ENCODE results near the gene RBCK1. TPM values are rescaled to one million over a fixed set of nuclear protein-coding genes. Genes with fewer than 3 reads are reported as not detected.

The RBCK1 gene
- total RNA-seq, 6 donors from 2014 or later = 63.4 to 179 (median 109) TPM

DNA sequence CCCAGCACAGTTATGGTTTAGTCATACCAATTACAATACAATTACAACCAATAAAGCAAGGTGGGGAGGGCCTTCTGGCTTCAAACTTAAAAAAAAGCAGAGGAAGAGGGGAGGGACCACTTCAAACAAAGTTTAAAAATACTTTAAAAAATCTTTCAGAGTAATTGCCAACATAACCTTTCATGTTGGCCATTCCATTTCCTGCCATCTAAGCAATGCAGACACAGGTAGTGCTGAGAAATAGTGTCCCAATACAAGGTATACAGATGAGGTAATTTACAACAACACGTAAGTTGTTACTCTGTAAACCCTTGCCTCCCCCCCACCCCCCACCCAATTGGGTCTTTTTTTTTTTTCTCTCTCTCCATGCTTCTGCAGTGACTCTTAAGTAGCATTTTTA lies 73.1 kb downstream of the RBCK1 start:
- peaks cover 22 to 60% (median 36%) of the 10 kb centered on the region in 4 donors for H3K36me3 ChIP-seq

More for the DNA sequence above, 73.1 kb downstream of the RBCK1 start:
- ATAC-seq (ENCODE audit: low FRiP score in 2 of 2) (no peak), DNase-seq (no peak)
- Histone ChIP-seq H3K27ac (no peak overlapping the region), H3K4me1 (no peaks in the 10 kb centered on the region), H3K4me3 (no peak overlapping the region), H3K9me3 (no peaks in the 10 kb centered on the region), H3K27me3 (no peaks in the 10 kb centered on the region)
- WGBS, 2 donors = 73 to 86% methylated on average over 1 of the region's 1 CpG
- TF ChIP-seq EP300 (IDR thresholded peaks at IDR 0.05) (no peak), POLR2AphosphoS5 (IDR thresholded peaks at IDR 0.05) (no peak), POLR2A (IDR thresholded peaks at IDR 0.05) (no peak)

Small RNA genes within 50 kb of the gene (small RNA-seq; reads per million reads assigned to genes)
- gene RF00019 = 0 reads per million in 4 donors

Other genes starting within 250 kb of the RBCK1 start
- not detected for gene DEFB128, start 218.6 kb upstream of the RBCK1 start, total RNA-seq
- gene DEFB129, start 181.0 kb upstream of the RBCK1 start, total RNA-seq = not detected
- gene DEFB132, start 150.6 kb upstream of the RBCK1 start, total RNA-seq = not detected
- gene C20orf96, start 117.5 kb upstream of the RBCK1 start, total RNA-seq = 10 to 100 TPM in 3 of 6 donors, 1 to 10 TPM in 3; 3.0 to 31.4 (median 10.3) TPM
- 10 to 100 TPM; 14.2 to 18.5 (median 17.3) TPM for gene ZCCHC3, start 110.7 kb upstream of the RBCK1 start, total RNA-seq
- 10 to 100 TPM in 2 of 6 donors, 1 to 10 TPM in 4; 3.8 to 13.5 (median 7.6) TPM for gene SOX12, start 82.7 kb upstream of the RBCK1 start, total RNA-seq
- 10 to 100 TPM; 13.6 to 30.8 (median 25.6) TPM for gene NRSN2, start 61.2 kb upstream of the RBCK1 start, total RNA-seq
- 10 to 100 TPM; 11.5 to 39.0 (median 24.7) TPM for gene TRIB3, start 27.5 kb upstream of the RBCK1 start, total RNA-seq
- 10 to 100 TPM; 35.5 to 59.7 (median 37.5) TPM for gene TBC1D20, start 54.2 kb downstream of the RBCK1 start, total RNA-seq
- gene CSNK2A1, start 135.5 kb downstream of the RBCK1 start, total RNA-seq = 100 to 1,000 TPM in 1 of 6 donors, 10 to 100 TPM in 5; 54.4 to 111 (median 79.8) TPM
- gene TCF15, start 202.0 kb downstream of the RBCK1 start, total RNA-seq = 1 to 10 TPM in 2 of 6 donors, under 1 TPM in 3, not detected in 1; 0.14 to 1.4 (median 0.39) TPM
- gene SRXN1, start 244.9 kb downstream of the RBCK1 start, total RNA-seq = 10 to 100 TPM; 10.5 to 58.2 (median 32.7) TPM

Measured in upper lobe of left lung (tissue), 6 donors.